Mucosa of rectum (tissue), 2 donors: ENCODE data around the gene GPR42.

ENCODE experiments used
- H3K27ac ChIP-seq, 2 donors: one replicate each; pipeline ENCODE4 v1.7.0; 2013; ENCODE audit warnings: inconsistent platforms in 2 of 2, low read depth in 2 of 2, low read length in 2 of 2
- H3K27me3 ChIP-seq, 2 donors: one replicate each; pipeline ENCODE4 v1.7.0; 2013; ENCODE audit warnings: low read length in 2 of 2; ENCODE audit not compliant: control insufficient read depth in 2 of 2, insufficient read depth in 2 of 2
- H3K36me3 ChIP-seq, 2 donors: one replicate each; pipeline ENCODE4 v1.7.0; 2013; ENCODE audit warnings: low read length in 2 of 2; ENCODE audit not compliant: control insufficient read depth in 2 of 2, insufficient read depth in 2 of 2
- H3K4me1 ChIP-seq, 2 donors: one replicate each; pipeline ENCODE4 v1.7.0; 2013; ENCODE audit warnings: low read length in 2 of 2, mild to moderate bottlenecking in 1 of 2; ENCODE audit not compliant: control insufficient read depth in 2 of 2, insufficient read depth in 2 of 2
- H3K4me3 ChIP-seq, 2 donors: one replicate each; pipeline ENCODE4 v1.7.0; 2013; ENCODE audit warnings: low read length in 2 of 2
- H3K9ac ChIP-seq, 2 donors: one replicate each; pipeline ENCODE4 v1.7.0; 2013; ENCODE audit warnings: low read length in 2 of 2, low read depth in 1 of 2, mild to moderate bottlenecking in 1 of 2
- H3K9me3 ChIP-seq, 2 donors: one replicate each; pipeline ENCODE4 v1.7.0; 2013; ENCODE audit warnings: low read length in 2 of 2; ENCODE audit not compliant: control insufficient read depth in 2 of 2
- donor health status: healthy.
- donor health status: Normal muscosa, but diverticular disease.

GPR42 gene

DNA sequence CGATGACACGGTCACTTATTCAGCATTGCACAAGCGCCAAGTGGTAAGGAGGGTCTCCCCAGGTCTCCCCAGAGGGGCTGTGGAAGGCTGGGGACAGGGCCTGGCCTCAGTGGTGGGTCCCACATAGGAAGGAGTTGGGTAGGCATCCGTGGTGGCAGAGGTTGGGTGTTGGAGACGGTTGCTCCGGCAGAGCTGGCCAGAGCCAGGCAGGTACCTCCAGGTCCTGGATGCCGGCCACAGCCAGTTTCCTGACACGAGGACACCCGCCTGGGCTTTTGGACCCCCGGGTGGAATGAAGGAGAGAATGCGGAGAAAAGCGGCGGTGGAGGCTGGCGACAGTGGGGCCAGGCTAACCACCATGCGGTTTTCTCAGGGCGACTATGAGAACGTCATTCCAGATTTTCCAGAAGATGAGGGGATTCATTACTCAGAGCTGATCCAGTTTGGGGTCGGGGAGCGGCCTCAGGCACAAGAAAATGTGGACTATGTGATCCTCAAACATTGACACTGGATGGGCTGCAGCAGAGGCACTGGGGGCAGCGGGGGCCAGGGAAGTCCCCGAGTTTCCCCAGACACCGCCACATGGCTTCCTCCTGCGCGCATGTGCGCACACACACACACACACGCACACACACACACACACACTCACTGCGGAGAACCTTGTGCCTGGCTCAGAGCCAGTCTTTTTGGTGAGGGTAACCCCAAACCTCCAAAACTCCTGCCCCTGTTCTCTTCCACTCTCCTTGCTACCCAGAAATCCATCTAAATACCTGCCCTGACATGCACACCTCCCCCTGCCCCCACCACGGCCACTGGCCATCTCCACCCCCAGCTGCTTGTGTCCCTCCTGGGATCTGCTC, 24.4 kb upstream of the GPR42 start:
- H3K27me3 ChIP-seq: peaks cover 0 to 4% of the 10 kb centered on the region in 2 donors
- no peak overlapping the region for H3K4me3 ChIP-seq
- no peak overlapping the region for H3K9ac ChIP-seq
- no peaks in the 10 kb centered on the region for H3K9me3 ChIP-seq
- H3K27ac ChIP-seq: peak overlapping the region in 1 of 2 donors; percentile 43
- peaks cover 0 to 2% of the 10 kb centered on the region in 2 donors for H3K4me1 ChIP-seq
- no peaks in the 10 kb centered on the region for H3K36me3 ChIP-seq

DNA sequence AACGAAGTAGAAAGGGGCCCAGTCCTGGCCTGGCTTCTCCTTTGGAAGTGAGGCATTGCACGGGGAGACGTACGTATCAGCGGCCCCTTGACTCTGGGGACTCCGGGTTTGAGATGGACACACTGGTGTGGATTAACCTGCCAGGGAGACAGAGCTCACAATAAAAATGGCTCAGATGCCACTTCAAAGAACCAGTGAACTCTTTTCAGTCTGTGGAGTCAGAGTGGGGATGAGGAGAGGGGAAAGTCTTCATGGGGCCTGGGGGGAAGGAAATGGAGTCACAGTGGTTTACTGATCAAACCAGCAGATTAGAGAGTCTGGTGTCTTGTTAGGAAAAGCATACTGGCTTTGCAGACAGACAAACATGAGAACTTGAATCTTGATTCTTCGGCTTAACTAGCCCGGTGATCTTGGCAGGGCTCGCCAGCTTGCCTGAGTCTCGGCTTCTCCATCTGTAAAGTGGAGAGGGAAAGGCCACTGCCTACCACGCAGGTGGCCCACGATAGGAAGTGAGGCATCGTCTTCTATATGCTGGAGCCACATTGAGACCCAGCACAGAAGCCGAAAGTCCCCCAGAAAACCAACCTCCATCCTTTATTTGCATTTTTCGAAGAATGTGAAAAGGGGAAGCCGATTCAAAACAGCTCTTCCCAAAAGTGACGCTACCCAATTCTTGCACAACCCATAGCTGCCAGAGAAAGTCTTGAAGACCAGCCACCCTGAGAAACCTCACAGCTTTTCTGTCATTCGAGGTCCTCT, 23.5 kb upstream of the GPR42 start, which contains the start of gene FFAR1:
Gene FFAR1, plus strand, starts transcription at position 732 of the 759 bp plus-strand sequence. CDS start 3,650 bp downstream, outside the sequence.
- Histone ChIP-seq H3K4me1 (peaks cover 0 to 2% of the 10 kb centered on the region in 2 donors), H3K27ac (peak within 1 kb of the TSS in 1 of 2 donors; percentile 43), H3K36me3 (no peaks in the 10 kb centered on the region), H3K4me3 (no peak within 1 kb of the TSS), H3K9me3 (no peaks in the 10 kb centered on the region), H3K9ac (no peak within 1 kb of the TSS), H3K27me3 (peaks cover 0 to 4% of the 10 kb centered on the region in 2 donors)

DNA sequence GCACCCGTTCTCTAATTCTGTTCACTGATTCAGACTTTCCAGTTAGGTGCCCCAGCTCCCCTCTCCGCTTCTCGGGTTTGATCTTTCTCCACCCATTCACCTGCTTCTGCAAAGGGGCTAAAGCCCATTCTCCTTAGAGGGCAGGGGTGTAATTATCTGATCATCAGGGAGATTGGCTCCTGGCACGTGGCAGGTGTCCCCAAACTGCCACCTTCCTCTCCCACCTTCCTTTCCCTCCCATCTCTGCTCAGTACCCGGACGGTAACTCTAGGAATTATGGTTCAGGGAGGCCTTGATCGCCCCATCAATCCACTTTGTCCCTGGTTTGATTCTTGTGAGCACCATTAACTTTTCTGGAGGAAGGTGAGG, 23.0 kb upstream of the GPR42 start:
- no peak overlapping the region for H3K9ac ChIP-seq

DNA sequence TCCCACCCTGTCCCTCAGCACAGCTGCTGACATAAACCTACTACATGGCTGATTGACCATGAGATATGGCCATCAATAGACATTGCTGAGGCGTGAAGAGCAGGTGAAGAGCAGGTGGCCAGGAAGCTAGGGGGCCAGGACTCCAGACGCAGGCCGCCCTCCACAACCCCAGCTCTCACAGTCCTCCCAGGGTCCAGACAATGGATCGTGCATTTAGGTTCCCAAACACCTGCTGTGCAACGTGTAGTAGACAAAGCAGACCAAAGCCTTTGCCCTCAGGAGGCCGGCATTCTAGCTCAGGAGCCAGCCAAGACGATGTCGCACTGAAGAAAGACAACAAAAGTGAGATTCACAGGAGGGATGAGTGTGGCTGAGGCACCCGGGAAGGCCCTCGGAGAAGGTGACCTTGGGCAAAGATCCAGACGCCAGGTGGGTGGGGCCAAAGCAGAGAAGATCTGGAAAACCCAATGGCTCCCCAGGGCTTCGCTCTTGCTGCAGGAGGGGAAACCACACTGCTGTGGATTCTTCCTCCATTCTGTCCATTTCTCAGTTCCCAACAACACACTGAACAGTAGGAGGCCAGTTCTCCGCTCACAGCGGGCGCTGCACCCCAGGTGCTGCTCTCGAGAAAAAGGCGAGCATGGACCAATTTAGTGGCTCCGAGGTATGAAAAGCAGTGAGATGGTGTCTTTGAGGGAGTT, 21.8 kb upstream of the GPR42 start:
- no peak overlapping the region for H3K9ac ChIP-seq
- H3K4me3 ChIP-seq: no peak overlapping the region
- H3K9me3 ChIP-seq: no peaks in the 10 kb centered on the region
- peaks cover 0 to 4% of the 10 kb centered on the region in 2 donors for H3K27me3 ChIP-seq
- no peak overlapping the region for H3K27ac ChIP-seq
- peaks cover 0 to 2% of the 10 kb centered on the region in 2 donors for H3K4me1 ChIP-seq
- H3K36me3 ChIP-seq: no peaks in the 10 kb centered on the region

More for the DNA sequence above, 23.0 kb upstream of the GPR42 start:
- Histone ChIP-seq H3K4me3 (no peak overlapping the region), H3K9me3 (no peaks in the 10 kb centered on the region), H3K27ac (no peak overlapping the region), H3K27me3 (peaks cover 0 to 4% of the 10 kb centered on the region in 2 donors), H3K36me3 (no peaks in the 10 kb centered on the region), H3K4me1 (peaks cover 0 to 2% of the 10 kb centered on the region in 2 donors)

DNA sequence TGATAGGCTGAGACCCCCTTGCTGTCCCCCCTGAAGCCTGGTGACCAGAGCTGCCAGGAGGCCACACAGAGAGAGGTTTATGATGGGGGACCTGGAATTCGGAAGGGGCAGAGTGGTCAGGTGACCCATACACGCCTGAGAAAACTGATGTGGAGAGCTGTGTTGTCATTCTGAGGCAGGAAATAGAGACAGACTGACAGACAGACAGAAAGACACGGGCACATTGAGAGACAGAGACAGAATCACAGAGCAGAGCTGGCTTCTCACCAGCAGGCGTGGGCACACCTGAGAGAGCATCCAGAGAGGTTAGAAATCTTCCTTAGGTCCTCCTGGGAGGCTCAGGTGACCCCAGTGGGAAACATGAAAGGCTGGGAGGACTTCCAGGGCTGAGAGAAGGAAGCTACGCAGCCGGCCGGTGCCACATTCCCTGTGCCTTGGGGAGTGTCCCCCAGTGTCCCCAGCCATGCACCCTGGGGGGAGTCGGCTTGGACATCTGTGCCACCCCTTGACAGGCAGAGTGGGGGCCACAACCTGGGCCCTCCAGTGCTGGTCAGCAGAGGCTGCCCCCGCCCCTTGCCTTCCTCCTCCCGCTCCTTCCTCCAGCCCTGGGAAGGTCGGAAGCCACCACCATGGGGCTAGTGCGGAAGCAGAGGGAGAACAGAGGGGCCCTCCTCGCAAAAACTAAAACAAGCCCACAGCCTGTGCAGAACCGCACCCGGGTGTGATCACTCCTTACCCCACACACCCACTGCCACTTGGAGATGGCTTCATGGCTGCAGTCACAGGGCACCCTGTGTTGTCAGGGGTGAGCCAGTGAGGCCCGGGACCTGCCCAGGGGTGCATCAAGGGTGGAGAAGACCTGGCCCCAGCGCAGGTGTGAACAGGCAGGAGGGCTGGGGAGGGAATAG, 21.0 kb upstream of the GPR42 start:
- Histone ChIP-seq H3K4me1 (peaks cover 0 to 2% of the 10 kb centered on the region in 2 donors), H3K36me3 (no peaks in the 10 kb centered on the region), H3K4me3 (no peak overlapping the region), H3K27ac (no peak overlapping the region), H3K27me3 (peaks cover 0 to 2% of the 10 kb centered on the region in 2 donors), H3K9ac (no peak overlapping the region), H3K9me3 (no peaks in the 10 kb centered on the region)

GRCh38 chr19:35350591-35350990, 20.3 kb upstream of the GPR42 start:
- H3K4me3 ChIP-seq: no peak overlapping the region
- H3K4me1 ChIP-seq: peaks cover 0 to 2% of the 10 kb centered on the region in 2 donors
- no peaks in the 10 kb centered on the region for H3K9me3 ChIP-seq
- peaks cover 0 to 2% of the 10 kb centered on the region in 2 donors for H3K27me3 ChIP-seq
- H3K36me3 ChIP-seq: no peaks in the 10 kb centered on the region
- H3K9ac ChIP-seq: no peak overlapping the region
- H3K27ac ChIP-seq: no peak overlapping the region

GRCh38 chr19:35351411-35352176, 19.3 kb upstream of the GPR42 start:
- no peak overlapping the region for H3K27ac ChIP-seq
- no peaks in the 10 kb centered on the region for H3K36me3 ChIP-seq
- H3K9me3 ChIP-seq: no peaks in the 10 kb centered on the region
- H3K9ac ChIP-seq: no peak overlapping the region
- no peak overlapping the region for H3K4me3 ChIP-seq
- peaks cover 0 to 2% of the 10 kb centered on the region in 2 donors for H3K27me3 ChIP-seq
- peaks cover 0 to 2% of the 10 kb centered on the region in 2 donors for H3K4me1 ChIP-seq

DNA sequence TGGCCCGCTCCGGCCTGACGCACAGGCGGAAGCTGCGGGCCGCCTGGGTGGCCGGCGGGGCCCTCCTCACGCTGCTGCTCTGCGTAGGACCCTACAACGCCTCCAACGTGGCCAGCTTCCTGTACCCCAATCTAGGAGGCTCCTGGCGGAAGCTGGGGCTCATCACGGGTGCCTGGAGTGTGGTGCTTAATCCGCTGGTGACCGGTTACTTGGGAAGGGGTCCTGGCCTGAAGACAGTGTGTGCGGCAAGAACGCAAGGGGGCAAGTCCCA, 18.8 kb upstream of the GPR42 start:
- no peaks in the 10 kb centered on the region for H3K9me3 ChIP-seq
- no peak overlapping the region for H3K27ac ChIP-seq
- H3K9ac ChIP-seq: no peak overlapping the region
- peaks cover 0 to 2% of the 10 kb centered on the region in 2 donors for H3K27me3 ChIP-seq
- no peaks in the 10 kb centered on the region for H3K36me3 ChIP-seq
- peaks cover 0 to 2% of the 10 kb centered on the region in 2 donors for H3K4me1 ChIP-seq
- no peak overlapping the region for H3K4me3 ChIP-seq
